ENCODE data around the gene IMMP2L.

Gene IMMP2L

GRCh38 chr7:110827936-110828335, 734.4 kb downstream of the IMMP2L start:
- DNase-seq: no peak

- no peak for DNase-seq
Measured at GRCh38 chr7:110827287-110827855, 734.9 kb downstream of the IMMP2L start.

- DNase-seq: no peak
Measured at GRCh38 chr7:110813986-110814385, 748.3 kb downstream of the IMMP2L start.

GRCh38 chr7:110809832-110810231, 752.5 kb downstream of the IMMP2L start:
- DNase-seq: no peak

GRCh38 chr7:110808361-110808760, 753.9 kb downstream of the IMMP2L start:
- DNase-seq: no peak

- DNase-seq: no peak
Measured at GRCh38 chr7:110804501-110804900, 757.8 kb downstream of the IMMP2L start.

- DNase-seq: no peak
Measured at GRCh38 chr7:110803602-110804143, 758.6 kb downstream of the IMMP2L start.

GRCh38 chr7:110801502-110801901, 760.8 kb downstream of the IMMP2L start:
- DNase-seq: no peak

GRCh38 chr7:110800984-110801383, 761.3 kb downstream of the IMMP2L start:
- DNase-seq: no peak

GRCh38 chr7:110797656-110798055, 764.6 kb downstream of the IMMP2L start:
- no peak for DNase-seq

GRCh38 chr7:110790992-110791391, 771.3 kb downstream of the IMMP2L start:
- no peak for DNase-seq

- DNase-seq: no peak
Measured at GRCh38 chr7:110786328-110786965, 775.8 kb downstream of the IMMP2L start.

GRCh38 chr7:110784749-110785148, 777.5 kb downstream of the IMMP2L start:
- DNase-seq: no peak

GRCh38 chr7:110780712-110781111, 781.6 kb downstream of the IMMP2L start:
- DNase-seq: no peak

- DNase-seq: no peak
Measured at GRCh38 chr7:110779339-110779738, 783.0 kb downstream of the IMMP2L start.

GRCh38 chr7:110775046-110775445, 787.2 kb downstream of the IMMP2L start:
- DNase-seq: no peak

GRCh38 chr7:110774071-110774470, 788.2 kb downstream of the IMMP2L start:
- no peak for DNase-seq

GRCh38 chr7:110772615-110773014, 789.7 kb downstream of the IMMP2L start:
- no peak for DNase-seq

- no peak for DNase-seq
Measured at GRCh38 chr7:110771717-110772116, 790.6 kb downstream of the IMMP2L start.

GRCh38 chr7:110767550-110768110, 794.7 kb downstream of the IMMP2L start:
- no peak for DNase-seq

GRCh38 chr7:110766864-110767263, 795.4 kb downstream of the IMMP2L start:
- DNase-seq: no peak

GRCh38 chr7:110764852-110765251, 797.4 kb downstream of the IMMP2L start:
- DNase-seq: no peak
